Posterior vena cava (tissue), 2 donors: ENCODE results near the gene GOLGA7B. TPM values are rescaled to one million over a fixed set of nuclear protein-coding genes. Genes with fewer than 3 reads are reported as not detected.

ENCODE experiments used
- DNase-seq: peaks from one replicate; pipeline ENCODE4 v3.0.0-alpha.2; 2020; ENCODE audit warnings: low spot score
- intact Hi-C, 2 donors: fragments of 100-400 bp; cut with DNase I; formaldehyde crosslinking; loops; one replicate each; pipeline versions ENCODE4 v1.14.1 to v1.14.2; 2022 to 2023
- total RNA-seq, 2 donors: library from RNA; stranded (reverse); fragmentation: NEBNext Ultra II Directional; extraction: Animal tissue kit (Norgen Biotek cat#: 25700); gene quantifications; one replicate each; pipeline ENCODE4 v1.2.1, GENCODE V29; 2021
- donor health status: DM: yes; HTN: yes; CAD: no.
- donor health status: DM: yes; HTN: yes; CAD: no.

The GOLGA7B gene
- total RNA-seq, 2 donors from 2014 or later, result 0.19 TPM

- no peak for DNase-seq
- intact Hi-C loops, result no loop called here
Observed at GRCh38 chr10:97886286-97886685, 36.6 kb downstream of the GOLGA7B start.

DNA sequence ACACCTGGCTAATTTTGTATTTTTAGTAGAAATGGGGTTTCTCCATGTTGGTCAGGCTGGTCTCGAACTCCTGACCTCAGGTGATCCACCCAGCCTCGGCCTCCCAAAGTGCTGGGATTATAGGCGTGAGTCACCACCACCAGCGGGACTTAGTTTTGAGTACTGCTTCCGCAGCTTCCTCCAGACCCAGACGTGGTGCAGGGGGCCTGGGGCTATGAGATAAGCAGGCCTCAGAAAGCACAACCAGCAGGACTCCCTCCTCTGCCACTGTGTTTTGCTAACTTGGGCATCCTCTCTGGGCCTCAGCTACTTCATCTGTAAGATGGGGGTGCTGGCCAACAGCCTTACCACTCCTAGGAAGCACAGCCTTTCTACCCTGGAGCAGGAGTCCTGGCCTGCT lies 37.8 kb downstream of the GOLGA7B start:
- no peak for DNase-seq
- intact Hi-C loops, result no loop called here

GRCh38 chr10:97888134-97888533 lies 38.5 kb downstream of the GOLGA7B start:
- intact Hi-C loops, result no loop called here
- no peak for DNase-seq

- intact Hi-C loops, result no loop called here
- no peak for DNase-seq
Observed at GRCh38 chr10:97888641-97889262, 39.1 kb downstream of the GOLGA7B start.

GRCh38 chr10:97889461-97890265 lies 40.0 kb downstream of the GOLGA7B start:
- no peak for DNase-seq
- intact Hi-C loops, result no loop called here

DNA sequence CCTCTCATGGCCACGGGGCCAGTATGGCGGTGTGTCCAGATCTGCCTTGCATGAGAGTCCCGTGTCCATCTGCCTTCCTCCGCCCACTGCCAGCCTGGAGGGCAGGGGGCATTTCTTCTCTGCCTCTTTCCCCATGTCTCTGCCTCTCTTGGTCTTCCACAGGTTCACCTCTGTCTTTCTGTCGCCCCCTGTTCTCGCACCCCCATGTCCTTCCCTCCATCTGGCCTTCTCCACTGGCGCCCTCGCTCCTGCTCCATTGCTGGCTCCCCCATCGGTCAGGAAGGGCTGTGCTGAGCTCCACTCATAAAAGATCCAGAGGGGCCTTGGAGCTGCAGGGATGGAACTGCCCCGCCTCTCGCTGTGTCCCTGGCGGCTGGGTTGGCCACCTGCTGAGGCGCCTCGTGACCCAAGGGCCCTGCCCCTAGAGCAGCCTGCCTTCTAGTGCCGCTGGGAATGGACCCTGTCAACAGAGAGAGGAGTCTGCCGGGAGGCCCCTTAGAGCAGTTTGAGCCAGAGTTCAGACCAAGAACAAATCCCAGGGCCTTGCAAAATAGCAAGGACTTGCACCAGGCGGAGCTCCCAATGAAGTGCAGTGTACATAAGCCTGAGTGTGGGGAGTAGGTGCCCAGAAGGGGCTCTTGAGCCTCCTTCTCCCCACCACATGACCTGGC lies 42.0 kb downstream of the GOLGA7B start:
- DNase-seq, result no peak
- intact Hi-C loops, result no loop called here

GRCh38 chr10:97892506-97892905 lies 42.9 kb downstream of the GOLGA7B start:
- intact Hi-C loops, result no loop called here
- DNase-seq, result no peak

- intact Hi-C loops, result no loop called here
Observed at GRCh38 chr10:97892939-97893338, 43.3 kb downstream of the GOLGA7B start.

GRCh38 chr10:97894092-97894491 lies 44.4 kb downstream of the GOLGA7B start:
- intact Hi-C loops, result no loop called here
- DNase-seq, result no peak

More at GRCh38 chr10:97892939-97893338, 43.3 kb downstream of the GOLGA7B start:
- no peak for DNase-seq

DNA sequence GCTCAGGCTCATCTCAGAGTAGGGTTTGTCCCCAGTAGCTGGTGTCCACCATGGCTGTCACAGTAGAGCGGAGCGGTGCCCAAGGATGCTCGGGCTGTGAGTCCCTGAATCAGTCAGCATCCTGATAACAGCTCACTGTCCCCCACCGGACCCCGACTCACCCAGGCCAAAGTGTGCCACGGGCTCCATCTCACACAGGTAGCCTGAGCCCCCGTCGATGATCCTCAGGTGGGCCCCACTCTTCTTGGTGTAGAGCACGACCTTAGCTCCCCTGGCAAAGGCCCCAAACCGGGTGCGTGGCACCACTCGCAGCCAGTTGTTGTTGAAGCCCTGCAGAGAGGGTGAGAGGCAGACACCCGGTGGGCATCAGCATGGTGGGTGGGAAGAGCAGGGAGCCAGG lies 45.4 kb downstream of the GOLGA7B start:
- no peak for DNase-seq
- intact Hi-C loops, result no loop called here

- no peak for DNase-seq
- intact Hi-C loops, result no loop called here
Observed at GRCh38 chr10:97895915-97896314, 46.3 kb downstream of the GOLGA7B start.

DNA sequence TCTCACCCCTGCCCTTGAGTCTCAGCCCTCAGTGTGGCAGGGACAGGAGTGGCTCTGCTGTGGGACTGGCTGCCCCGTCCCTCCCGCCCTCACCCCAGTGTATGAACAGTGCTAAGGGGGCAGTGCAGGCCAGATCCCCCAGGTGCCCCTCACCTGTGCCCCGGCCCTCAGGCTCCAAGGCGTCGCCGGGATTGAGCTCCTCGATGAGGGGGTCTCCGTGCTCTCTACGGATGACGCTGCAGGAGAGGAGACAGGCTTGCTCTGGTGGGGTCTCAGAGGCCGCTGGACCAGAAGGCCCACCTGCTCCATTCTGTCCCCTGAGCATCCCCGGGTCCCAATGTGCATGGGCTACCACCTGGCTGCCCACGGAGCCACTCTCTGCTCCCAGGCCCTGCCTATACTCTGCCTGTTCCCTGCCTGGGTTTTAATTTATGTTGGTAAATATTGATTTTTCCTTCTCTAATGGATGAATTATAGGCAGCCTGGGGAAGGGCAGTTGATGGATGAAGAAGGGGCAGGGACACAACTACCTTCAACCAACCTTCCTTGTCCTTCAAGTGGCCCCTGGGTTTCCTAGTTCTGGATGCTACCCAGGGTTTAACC lies 47.2 kb downstream of the GOLGA7B start:
- intact Hi-C loops, result no loop called here
- no peak for DNase-seq

GRCh38 chr10:97898429-97898828 lies 48.8 kb downstream of the GOLGA7B start:
- no peak for DNase-seq
- intact Hi-C loops, result no loop called here

- no peak for DNase-seq
- intact Hi-C loops, result no loop called here
Observed at GRCh38 chr10:97901381-97901780, 51.7 kb downstream of the GOLGA7B start.

GRCh38 chr10:97903128-97904017 lies 53.7 kb downstream of the GOLGA7B start:
- intact Hi-C loops, result no loop called here
- no peak for DNase-seq

GRCh38 chr10:97904018-97904381 lies 54.4 kb downstream of the GOLGA7B start:
- intact Hi-C loops, result no loop called here
- no peak for DNase-seq

DNA sequence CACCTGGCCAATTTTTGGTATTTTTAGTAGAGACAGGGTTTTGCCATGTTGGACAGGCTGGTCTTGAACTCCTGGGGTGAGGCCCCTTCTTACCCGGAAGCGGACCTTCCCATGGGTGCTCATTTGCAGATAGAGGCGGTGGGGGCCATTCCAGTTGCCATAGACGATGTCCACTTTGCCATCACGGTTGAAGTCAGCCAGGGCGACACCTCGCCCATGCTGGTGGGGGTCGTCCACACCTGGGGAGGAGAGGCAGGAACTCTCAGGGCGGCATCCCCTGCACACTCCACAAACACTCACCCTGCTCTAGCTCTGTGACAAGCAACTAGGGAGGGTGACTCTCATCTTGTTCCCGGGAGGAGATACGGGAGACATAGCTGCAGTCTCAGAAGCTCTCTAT lies 54.9 kb downstream of the GOLGA7B start:
- intact Hi-C loops, result no loop called here
- DNase-seq, result no peak

DNA sequence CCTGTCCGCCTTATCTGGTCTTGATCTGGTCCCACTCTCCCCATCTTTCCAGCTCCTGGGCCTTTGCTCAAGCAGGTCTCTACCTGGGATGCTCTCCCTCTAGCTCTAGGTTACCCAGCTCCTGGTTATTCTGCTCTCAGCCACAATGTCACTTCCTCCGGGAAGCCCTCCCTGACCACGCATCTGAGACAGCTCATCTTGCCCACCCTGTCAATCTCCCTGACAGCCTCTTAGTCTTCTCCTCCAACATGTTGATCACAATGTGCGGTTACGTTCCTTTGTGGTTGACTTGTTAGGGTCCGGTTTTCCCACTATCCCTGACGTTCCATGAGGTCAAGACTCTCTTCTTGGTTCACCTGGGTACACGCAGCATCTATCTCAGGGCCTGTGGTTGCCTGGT lies 55.6 kb downstream of the GOLGA7B start:
- DNase-seq, result no peak
- intact Hi-C loops, result no loop called here

DNA sequence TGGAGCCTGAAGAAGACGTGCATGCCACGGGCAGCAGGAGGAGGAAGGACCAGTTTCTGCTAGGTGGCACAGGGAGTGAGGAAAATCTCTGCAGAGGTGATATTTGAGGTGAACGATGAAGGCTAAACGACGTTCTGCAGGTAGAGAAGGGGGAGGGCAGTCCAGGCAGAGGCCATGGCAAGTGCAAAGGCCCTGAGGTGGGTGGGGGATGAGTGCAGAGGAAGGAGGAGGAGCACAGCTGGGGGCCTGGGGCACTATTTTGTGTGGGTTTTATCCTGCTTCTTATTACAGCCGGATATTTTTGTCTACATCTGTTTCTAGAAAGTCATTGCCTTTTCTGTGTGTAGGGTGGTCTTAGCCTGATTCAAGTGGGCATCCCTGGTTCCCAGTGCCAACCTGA lies 57.6 kb downstream of the GOLGA7B start:
- DNase-seq, result no peak
- intact Hi-C loops, result no loop called here
